OCI-LY3 (cell line): ENCODE results near the gene CAPZB.

ENCODE experiments used
- EZH2phosphoT487 ChIP-seq: fragments of 200-600 bp; shearing (Covaris generic); IDR thresholded peaks from 2 replicates; pipeline ENCODE4 v1.6.1; 2018; ENCODE audit warnings: antibody characterized with exemption, mixed run types, low read depth
- TF ChIP-seq, protein P1 (sequence below): fragments of 200-600, 300-600 bp; sonication (generic); IDR thresholded peaks from 2 replicates; pipeline ENCODE4 v1.5.1; 2014; ENCODE audit warnings: antibody characterized with exemption, low read length, low read depth

DNA sequence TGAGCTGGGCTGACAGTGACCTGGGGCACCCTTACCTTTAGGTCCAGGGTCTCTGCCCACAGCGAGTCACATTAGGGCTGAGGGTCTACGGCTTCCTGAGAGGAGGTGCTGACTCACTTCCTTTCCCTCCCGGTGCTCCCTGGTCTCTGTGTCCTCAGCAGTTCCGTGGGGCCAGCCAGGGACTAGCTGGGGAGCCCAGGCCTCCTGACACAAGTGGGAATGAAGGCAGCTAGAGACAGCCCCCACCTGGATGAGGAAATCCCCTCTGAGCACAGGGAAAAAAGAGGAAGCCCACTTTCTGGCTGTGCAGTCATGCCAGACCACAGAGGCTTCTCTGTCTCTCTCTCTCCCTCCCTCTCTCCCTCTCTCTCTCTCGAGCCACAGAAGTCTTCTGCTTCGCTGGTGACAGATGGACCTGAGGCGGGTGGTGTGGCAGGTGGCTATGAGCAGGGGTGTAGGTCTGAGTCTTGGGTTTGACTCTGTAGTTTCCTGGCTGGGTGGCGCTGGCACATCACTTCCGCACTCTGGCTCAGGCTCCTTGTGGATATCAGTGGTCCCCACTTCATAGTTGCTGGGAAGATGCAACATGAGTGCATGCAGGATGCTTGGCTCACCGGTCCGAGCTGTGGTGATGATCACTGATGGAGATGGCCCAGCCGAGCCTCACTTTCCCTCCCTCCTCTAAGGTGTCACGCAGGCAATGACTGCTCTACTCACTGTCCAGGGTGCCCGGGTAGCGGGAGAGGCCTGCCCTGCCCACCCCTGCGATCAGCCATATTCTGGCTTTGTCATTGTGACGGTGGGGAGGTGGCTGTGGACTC is 169.8 kb downstream of the CAPZB start:
- TF ChIP-seq, protein P1, sequence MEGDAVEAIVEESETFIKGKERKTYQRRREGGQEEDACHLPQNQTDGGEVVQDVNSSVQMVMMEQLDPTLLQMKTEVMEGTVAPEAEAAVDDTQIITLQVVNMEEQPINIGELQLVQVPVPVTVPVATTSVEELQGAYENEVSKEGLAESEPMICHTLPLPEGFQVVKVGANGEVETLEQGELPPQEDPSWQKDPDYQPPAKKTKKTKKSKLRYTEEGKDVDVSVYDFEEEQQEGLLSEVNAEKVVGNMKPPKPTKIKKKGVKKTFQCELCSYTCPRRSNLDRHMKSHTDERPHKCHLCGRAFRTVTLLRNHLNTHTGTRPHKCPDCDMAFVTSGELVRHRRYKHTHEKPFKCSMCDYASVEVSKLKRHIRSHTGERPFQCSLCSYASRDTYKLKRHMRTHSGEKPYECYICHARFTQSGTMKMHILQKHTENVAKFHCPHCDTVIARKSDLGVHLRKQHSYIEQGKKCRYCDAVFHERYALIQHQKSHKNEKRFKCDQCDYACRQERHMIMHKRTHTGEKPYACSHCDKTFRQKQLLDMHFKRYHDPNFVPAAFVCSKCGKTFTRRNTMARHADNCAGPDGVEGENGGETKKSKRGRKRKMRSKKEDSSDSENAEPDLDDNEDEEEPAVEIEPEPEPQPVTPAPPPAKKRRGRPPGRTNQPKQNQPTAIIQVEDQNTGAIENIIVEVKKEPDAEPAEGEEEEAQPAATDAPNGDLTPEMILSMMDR: no peak
- no peak for TF ChIP-seq EZH2phosphoT487
